GM15510 (cell line): ENCODE data around the gene MTHFSD.

ENCODE experiments used
- POLR2A ChIP-seq: IDR thresholded peaks from 3 replicates; pipeline ENCODE4 v1.6.1; 2011; ENCODE audit warnings: borderline replicate concordance; ENCODE audit not compliant: insufficient read length; ENCODE audit errors: extremely low read depth

MTHFSD gene

GRCh38 chr16:86554917-86555703 is at the start of gene MTHFSD:
Gene MTHFSD, minus strand, starts transcription at chr16:86555235. Its CDS starts 51 bp downstream, at chr16:86555184.
- peak; percentile 86 for TF ChIP-seq POLR2A

GRCh38 chr16:86604436-86605193 is 49.6 kb upstream of the MTHFSD start:
- TF ChIP-seq POLR2A, result no peak

DNA sequence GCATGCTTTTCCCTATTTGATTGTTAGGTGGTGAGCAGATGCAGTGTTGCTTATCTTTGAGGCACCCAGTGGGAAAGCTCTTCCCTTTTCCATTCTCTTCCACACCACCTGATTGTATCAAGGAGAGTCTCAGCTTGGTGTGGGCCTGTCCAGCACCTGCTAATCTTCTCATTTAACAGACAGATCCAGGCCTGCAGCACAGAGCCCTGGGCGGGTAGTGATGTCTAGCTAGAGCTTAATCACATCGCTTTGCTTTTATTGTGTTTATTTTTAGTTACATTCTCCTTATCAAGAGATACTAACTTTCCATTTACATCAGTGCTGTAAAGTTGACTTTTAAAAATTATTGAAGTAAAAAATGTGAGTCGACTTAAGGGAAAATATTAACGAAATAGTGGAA is 47.5 kb upstream of the MTHFSD start:
- no peak for TF ChIP-seq POLR2A

DNA sequence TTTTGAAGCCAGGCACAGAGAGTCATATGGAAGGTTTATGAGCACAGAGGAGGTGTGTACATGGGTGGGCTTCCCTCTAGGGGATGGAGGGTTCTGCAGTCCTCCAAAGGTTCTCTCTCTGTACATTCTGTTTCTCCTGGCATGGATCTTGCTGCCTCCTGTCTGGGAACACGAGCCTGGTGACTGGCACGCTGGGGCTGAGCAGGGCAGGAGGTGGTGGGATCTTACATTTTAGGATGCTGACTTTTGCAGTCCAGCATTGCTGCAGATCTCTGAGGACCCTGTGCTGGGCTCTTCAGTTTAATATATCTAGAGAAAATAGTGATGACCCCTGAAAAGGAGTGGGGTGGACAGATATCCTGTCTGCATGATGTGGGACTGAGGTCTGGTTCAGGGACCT is 46.3 kb upstream of the MTHFSD start:
- TF ChIP-seq POLR2A, result no peak

- no peak for TF ChIP-seq POLR2A
Measured at GRCh38 chr16:86598607-86599565, 43.9 kb upstream of the MTHFSD start.

DNA sequence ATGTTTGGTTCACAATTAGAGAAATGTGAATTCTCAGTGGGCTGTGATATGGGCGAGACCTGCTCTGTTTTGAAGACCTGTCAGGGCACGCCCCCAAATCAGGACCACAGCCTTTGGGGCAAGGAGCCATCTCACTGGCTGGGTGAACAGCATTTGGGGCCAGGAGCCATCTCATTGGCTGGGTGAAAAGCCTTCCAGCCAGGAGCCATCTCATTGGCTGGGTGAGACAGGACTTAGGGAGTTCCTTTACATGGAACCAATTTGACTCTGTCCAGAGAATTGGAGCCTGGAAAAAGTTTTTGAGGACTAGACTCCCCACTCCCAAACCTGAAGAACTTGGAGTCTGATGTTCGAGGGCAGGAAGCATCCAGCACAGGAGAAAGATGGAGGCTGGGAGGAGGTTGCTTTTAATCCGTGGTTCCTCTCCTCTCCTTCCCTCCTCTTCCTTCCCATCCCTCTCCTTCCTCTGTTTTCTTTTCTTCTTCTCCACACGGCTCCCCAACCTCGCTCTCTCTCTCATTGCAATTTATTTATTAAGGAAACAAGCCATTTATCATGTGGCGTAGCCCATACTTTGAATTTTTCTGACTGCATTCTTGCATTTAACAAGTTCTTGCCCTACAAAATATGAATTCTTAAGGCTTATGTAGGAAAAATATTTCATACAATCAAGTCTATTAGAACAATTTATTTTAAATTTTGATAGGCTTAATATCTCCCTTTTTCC is 43.0 kb upstream of the MTHFSD start:
- TF ChIP-seq POLR2A, result no peak

- TF ChIP-seq POLR2A, result no peak
Measured at GRCh38 chr16:86597126-86597879, 42.3 kb upstream of the MTHFSD start.

DNA sequence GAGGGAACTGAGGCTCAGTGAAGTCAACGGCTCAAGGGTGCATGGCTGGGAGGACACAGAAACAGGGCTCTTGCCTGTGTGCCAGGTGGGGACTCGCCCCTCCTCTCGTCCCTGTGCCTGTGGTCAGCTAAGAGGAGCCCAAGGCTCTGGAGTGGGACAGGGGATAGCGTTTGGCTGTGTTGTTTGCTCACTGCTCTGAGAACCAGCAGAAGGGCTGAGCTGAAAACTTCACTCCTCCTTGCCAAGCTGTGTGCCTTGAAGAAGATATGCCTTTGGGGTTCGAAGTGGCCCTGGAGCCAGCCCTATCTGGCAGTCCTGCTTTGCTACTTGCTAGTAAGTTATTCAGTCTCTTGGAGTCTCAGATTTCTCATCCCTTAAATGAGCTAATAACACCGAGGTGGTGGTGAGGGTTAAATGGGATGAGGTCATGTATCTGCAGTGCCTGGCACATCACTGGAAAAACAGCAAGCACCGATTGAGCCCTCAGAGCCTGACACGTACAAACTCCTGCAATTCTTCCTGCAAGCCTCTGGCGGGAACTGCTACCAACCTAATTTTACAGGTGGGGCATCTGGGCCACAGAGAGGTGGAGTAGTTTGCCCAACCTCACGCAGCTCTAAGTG is 41.1 kb upstream of the MTHFSD start:
- no peak for TF ChIP-seq POLR2A

- TF ChIP-seq POLR2A, result no peak
Measured at GRCh38 chr16:86594721-86595120, 39.7 kb upstream of the MTHFSD start.

- TF ChIP-seq POLR2A, result no peak
Measured at GRCh38 chr16:86593913-86594620, 39.0 kb upstream of the MTHFSD start.

DNA sequence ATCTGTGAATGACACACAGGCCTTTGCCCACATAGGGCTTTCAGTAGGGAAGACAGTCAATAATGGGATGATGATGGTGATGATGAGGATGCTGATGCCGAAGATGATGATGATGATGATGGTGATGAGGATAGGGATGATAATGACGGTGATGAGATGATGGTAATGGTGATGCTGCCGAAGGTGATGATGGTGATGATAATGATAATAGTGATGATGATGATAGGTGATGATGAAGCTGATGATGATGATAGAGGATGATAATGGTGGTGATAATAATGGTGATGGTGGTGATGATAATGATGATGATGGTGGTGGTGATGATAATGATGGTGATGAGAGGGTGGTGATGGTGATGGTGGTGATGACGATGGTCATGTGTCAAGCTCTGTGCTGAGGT is 36.2 kb upstream of the MTHFSD start:
- no peak for TF ChIP-seq POLR2A

- no peak for TF ChIP-seq POLR2A
Measured at GRCh38 chr16:86590501-86591144, 35.6 kb upstream of the MTHFSD start.
